GM10266 (cell line): ENCODE data around the gene SYCE3.
"Not testable (repeated sequence)": the region's sequence is repeated elsewhere in the genome, so short reads cannot be mapped to it uniquely, and the experiment has no call there.

ENCODE experiments used
- DNase-seq: peaks from one replicate; pipeline ENCODE4 v3.0.0; 2012; ENCODE audit errors: extremely low spot score
- CTCF ChIP-seq: IDR thresholded peaks from 2 replicates; pipeline ENCODE4 v1.5.1; 2012; ENCODE audit warnings: mild to moderate bottlenecking, low read depth; ENCODE audit not compliant: control insufficient read depth, insufficient read depth; ENCODE audit errors: missing control alignments

The SYCE3 gene

DNA sequence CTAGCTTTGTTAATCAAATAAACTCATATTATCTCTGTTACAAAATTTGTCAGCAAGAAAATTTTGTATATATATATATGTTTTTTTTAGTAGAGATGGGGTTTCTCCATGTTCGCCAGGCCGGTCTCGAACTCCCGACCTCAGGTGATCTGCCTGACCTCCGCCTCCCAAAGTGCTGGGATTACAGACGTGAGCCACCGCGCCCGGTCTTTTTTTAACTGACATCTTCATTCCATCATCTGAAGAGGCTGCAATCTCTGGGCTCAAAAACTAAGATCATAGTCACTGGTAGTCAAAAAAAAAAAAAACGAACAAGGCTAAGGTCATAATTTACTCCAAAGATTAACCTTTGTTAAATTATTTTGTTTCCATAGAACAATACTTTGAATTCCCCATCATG is 22.3 kb downstream of the SYCE3 start:
- DNase-seq = no peak
- TF ChIP-seq CTCF = no peak

DNA sequence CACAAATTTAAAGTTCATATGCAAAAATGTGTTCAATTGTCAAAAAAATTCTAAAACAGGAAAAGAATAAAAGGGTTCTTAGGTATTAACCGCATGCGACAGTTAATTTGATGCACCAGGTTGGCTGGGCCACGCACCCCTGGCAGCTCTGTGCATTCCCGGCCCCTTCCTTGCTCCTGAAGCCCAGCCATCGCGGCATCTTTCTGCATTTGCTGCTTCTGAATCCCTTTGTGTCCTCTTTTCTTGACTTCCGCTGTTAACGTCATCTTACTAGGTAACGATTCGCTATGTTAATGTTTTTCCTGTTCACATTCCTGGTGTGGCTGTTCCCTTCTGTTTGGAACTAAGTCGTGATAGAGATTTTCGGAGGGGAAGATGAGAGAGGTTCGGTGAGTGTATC is 25.0 kb downstream of the SYCE3 start:
- no peak for TF ChIP-seq CTCF

GRCh38 chr22:50536226-50536625 is 26.5 kb downstream of the SYCE3 start:
- TF ChIP-seq CTCF = no peak

More for the DNA sequence above, 25.0 kb downstream of the SYCE3 start:
- DNase-seq = no peak

GRCh38 chr22:50535113-50535512 is 27.6 kb downstream of the SYCE3 start:
- DNase-seq = no peak
- no peak for TF ChIP-seq CTCF

More at GRCh38 chr22:50536226-50536625, 26.5 kb downstream of the SYCE3 start:
- DNase-seq = no peak

DNA sequence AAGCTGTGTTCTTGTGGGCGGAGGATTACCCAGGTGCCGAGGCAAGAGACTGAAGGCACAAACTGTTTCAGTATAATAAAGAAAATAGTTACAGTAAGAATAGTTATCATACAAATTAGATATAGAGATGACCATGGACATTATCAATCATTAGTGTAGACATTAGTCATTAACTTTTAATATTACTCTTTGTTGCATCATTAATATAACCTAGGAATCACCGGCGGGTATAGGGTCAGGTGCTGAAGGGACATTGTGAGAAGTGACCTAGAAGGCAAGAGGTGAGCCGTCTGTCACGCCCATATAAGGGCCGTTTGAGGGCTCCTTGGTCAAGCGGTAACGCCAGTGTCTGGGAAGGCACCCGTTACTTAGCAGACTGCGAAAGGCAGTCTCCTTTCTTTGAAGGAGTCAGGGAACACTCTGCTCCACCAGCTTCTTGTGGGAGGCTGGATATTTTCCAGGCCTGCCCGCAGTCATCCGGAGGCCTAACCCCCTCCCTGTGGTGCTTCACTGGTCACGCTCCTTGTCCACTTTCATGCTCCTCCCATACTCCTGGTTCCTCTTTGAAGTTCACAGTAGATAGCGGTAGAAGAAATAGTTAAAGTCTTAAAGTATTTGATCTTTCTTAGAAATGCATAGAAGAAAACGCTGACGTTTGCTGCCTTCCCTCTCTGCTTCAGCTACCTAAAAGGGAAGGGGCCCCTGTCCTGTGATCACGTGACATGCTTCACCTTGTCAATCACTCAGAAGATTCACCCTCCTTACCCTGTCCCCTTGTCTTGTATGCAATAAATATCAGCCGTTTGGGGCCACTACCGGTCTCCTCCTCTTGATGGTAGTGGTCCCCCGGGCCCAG is 28.6 kb downstream of the SYCE3 start:
- not testable (repeated sequence) for DNase-seq

DNA sequence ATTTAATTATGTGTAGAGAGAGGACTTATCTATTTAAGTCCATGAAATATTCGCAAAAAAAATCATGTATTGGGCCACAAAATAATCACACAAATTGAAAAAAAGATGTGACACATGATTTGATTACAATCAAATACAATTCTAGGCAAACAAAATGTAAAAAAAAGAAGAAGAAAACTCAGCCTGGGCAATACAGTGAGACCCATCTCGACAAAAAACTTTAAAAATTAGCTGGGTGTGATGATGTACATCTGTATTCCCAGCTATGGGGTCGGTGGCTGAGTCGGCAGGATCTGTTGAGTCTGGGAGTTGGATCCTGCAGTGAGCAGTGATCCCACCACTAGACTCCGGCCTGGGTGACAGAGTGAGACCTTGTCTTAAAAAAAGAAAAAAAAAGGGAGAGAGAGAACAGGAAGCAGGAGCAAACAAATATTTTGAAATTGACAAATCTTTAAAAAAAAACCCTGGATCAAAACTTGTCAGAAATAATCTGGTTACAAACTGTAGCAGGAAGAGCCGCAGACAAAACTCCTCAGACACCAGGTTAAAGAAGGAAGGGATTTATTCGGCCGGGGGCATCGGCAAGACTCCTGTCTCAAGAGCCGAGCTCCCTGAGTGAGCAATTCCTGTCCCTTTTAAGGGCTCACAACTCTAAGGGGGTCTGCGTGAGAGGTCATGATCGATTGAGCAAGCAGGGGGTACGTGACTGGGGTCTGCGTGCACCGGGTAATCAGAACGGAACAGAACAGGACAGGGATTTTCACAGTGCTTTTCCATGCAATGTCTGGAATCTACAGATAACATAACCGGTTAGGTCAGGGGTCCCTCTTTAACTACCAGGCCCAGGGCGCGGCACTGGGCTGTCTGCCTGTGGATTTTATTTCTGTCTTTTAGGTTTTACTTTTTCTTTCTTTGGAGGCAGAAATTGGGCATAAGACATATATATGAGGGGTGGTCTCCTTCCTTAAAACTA is 29.6 kb downstream of the SYCE3 start:
- DNase-seq = no peak
- TF ChIP-seq CTCF = no peak

DNA sequence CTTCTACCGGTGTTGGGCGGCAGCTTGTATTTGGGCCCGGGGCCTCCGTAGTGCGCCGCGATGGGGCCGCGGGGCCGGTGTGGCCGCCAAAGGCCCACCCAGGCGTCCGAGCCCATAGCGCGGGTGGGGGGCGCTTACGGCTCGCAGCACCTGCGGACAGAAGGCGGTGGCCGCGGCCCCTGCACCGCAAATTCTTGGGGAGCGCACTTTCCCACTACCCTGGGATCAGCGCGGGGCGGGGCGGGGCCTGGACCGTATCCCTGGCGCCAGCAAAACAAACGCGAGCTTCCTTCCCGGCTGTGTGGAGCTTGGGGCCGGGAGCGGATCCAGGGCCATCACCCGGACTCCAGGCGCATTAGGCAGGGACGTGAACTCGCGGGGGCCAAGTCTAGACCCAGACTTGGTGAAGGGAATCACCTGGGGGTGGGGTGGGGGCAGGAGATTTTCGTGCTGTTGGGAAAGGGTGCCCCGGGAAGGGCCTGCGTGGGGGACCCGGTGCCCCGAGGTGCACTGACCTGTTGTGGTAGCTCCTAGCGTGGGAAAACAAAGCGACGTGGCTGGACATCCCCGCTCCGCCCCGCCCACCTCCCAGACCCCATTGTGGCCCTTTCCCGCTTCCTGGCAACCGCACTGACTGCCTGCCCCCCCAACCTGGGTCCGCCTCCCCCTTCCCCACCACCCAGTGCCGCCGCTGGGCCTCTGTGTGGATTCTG is 30.6 kb downstream of the SYCE3 start:
- TF ChIP-seq CTCF = no peak
- no peak for DNase-seq
